Measurements from ENCODE around the gene FAM177B. TPM values are rescaled to one million over a fixed set of nuclear protein-coding genes. Genes with fewer than 3 reads are reported as not detected.
A peak's percentile ranks its signal among the peaks of the same experiment; 100 is the strongest.

The FAM177B gene
- total RNA-seq (2014; rRNA removed): not detected in 2 replicates
- Bru-seq, nascent RNA: percentile 52 among the genes with signal in this experiment
- percentile 60 among the genes with signal in this experiment for BruChase-seq, experiment 1, labeled RNA remaining after a 6-hour chase
- BruChase-seq, experiment 2, labeled RNA remaining after a 2-hour chase: percentile 68 among the genes with signal in this experiment
- long read RNA-seq, partial matches to known transcripts: 1 of 3 reads
- long read RNA-seq, other reads (novel, unspliced or antisense): 2 of 3 reads

GRCh38 chr1:222736972-222737371 lies at the start of gene FAM177B:
FAM177B (plus strand) TSS chr1:222737202; CDS start chr1:222746546, 9,344 bp downstream.
- no peak within 1 kb of the TSS for H2AFZ ChIP-seq (ENCODE audit: low read length)
- peak; percentile 94 for ATAC-seq
- H3K4me3 ChIP-seq (ENCODE audit: low read length): no peak within 1 kb of the TSS
- no TSS peak for BruUV-seq (replicated peaks)
- peak; percentile 93 for DNase-seq
- H3F3A ChIP-seq (ENCODE audit: low read length, unreplicated experiment): no peaks in the 10 kb centered on the region
- peaks cover 19% of the 10 kb centered on the region for H3K36me3 ChIP-seq (ENCODE audit: low read depth, low read length)
- intact Hi-C loops (cut with micrococcal nuclease): loop anchor here (2.0 to 10.0 kb wide), 2 partner anchors 48 to 268 kb away; no protein-coding TSS in a partner anchor
- no peaks in the 10 kb centered on the region for H4K20me1 ChIP-seq (ENCODE audit: low read length)
- peaks cover 17% of the 10 kb centered on the region for H3K4me1 ChIP-seq (ENCODE audit: insufficient read depth, low read length)
- H3K79me2 ChIP-seq (ENCODE audit: low read length): no peaks in the 10 kb centered on the region
- 0 out of 2 replicates have a peak within 1 kb of the TSS, but pooled peaks have one; percentile 1 for H3K9ac ChIP-seq (ENCODE audit: low read length)
- TF ChIP-seq EZH2 (IDR thresholded peaks at IDR 0.05; ENCODE audit: low read length, unreplicated experiment) (no peak), EZH2phosphoT487 (IDR thresholded peaks at IDR 0.05; ENCODE audit: borderline replicate concordance, low read length) (no peak)
- TF ChIP-seq, protein P1, sequence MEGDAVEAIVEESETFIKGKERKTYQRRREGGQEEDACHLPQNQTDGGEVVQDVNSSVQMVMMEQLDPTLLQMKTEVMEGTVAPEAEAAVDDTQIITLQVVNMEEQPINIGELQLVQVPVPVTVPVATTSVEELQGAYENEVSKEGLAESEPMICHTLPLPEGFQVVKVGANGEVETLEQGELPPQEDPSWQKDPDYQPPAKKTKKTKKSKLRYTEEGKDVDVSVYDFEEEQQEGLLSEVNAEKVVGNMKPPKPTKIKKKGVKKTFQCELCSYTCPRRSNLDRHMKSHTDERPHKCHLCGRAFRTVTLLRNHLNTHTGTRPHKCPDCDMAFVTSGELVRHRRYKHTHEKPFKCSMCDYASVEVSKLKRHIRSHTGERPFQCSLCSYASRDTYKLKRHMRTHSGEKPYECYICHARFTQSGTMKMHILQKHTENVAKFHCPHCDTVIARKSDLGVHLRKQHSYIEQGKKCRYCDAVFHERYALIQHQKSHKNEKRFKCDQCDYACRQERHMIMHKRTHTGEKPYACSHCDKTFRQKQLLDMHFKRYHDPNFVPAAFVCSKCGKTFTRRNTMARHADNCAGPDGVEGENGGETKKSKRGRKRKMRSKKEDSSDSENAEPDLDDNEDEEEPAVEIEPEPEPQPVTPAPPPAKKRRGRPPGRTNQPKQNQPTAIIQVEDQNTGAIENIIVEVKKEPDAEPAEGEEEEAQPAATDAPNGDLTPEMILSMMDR (conservative IDR thresholded peaks at IDR 0.05; ENCODE audit: low read depth, low read length): no peak
- ChIA-PET CTCF (interaction anchor here (0.6 to 2.5 kb wide), 8 partner anchors 18 to 397 kb away, joined by 3 to 13 read pairs (median 3); no protein-coding TSS in a partner anchor), POLR2A (ENCODE audit: unreplicated experiment) (interaction anchor here (0.5 kb wide), 1 partner anchor 24 kb away, joined by 3 read pairs; no protein-coding TSS in a partner anchor)
- no peaks in the 10 kb centered on the region for H3K9me3 ChIP-seq (ENCODE audit: low read length)
- peak within 1 kb of the TSS; percentile 31 for H3K4me2 ChIP-seq (ENCODE audit: low read length)
- H3K9me2 ChIP-seq (replicated peaks; ENCODE audit: low read length): no peaks in the 10 kb centered on the region
- no peaks in the 10 kb centered on the region for H3K27me3 ChIP-seq (ENCODE audit: low read length)
- H3K27ac ChIP-seq (ENCODE audit: low read length): peak within 1 kb of the TSS; percentile 35

DNA sequence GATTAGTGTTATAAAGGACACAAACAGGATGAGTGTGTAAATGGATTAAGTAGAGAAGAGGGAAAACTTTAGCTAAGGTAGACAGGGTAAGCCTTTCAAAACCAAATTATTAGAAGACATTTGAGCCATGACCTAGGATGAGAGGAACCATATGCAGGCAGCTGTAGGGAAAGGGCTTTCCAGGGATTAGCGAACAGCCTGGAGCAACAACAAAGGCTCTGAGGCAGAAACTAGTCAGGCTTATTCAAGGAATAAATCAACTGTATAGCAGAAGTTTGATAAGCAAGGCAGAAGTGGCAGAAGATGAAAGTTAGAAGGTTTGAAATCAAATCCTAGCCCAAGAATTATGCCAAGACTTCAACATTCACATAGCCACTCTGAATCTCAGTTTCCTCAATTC lies 46.0 kb upstream of the FAM177B start:
- H3K9ac ChIP-seq (ENCODE audit: low read length): no peak overlapping the region
- ChIA-PET POLR2A (ENCODE audit: unreplicated experiment) (no interaction called here), CTCF (no interaction called here)
- H3K79me2 ChIP-seq (ENCODE audit: low read length): peaks cover 5% of the 10 kb centered on the region; the same call in 1 of the 2 replicates
- H3K36me3 ChIP-seq (ENCODE audit: low read depth, low read length): peaks cover 9% of the 10 kb centered on the region; the same call in 1 of the 2 replicates
- H3K9me2 ChIP-seq (replicated peaks; ENCODE audit: low read length): no peaks in the 10 kb centered on the region
- no peak for DNase-seq
- no peak overlapping the region for H2AFZ ChIP-seq (ENCODE audit: low read length)
- BruUV-seq (replicated peaks): TSS peak; percentile 6
- TF ChIP-seq, protein P1 (conservative IDR thresholded peaks at IDR 0.05; ENCODE audit: low read depth, low read length): no peak
- no peak for TF ChIP-seq EZH2 (IDR thresholded peaks at IDR 0.05; ENCODE audit: low read length, unreplicated experiment)
- no peak for TF ChIP-seq EZH2phosphoT487 (IDR thresholded peaks at IDR 0.05; ENCODE audit: borderline replicate concordance, low read length)
- no peaks in the 10 kb centered on the region for H3K4me1 ChIP-seq (ENCODE audit: insufficient read depth, low read length)
- H3K9me3 ChIP-seq (ENCODE audit: low read length): no peaks in the 10 kb centered on the region
- no peaks in the 10 kb centered on the region for H3F3A ChIP-seq (ENCODE audit: low read length, unreplicated experiment)
- no peak for ATAC-seq
- no peak overlapping the region for H3K4me3 ChIP-seq (ENCODE audit: low read length)
- intact Hi-C loops (cut with micrococcal nuclease): no loop called here
- no peaks in the 10 kb centered on the region for H3K27me3 ChIP-seq (ENCODE audit: low read length)
- no peak overlapping the region for H3K27ac ChIP-seq (ENCODE audit: low read length)
- H3K4me2 ChIP-seq (ENCODE audit: low read length): no peak overlapping the region
- H4K20me1 ChIP-seq (ENCODE audit: low read length): no peaks in the 10 kb centered on the region

GRCh38 chr1:222694927-222695326 lies 42.1 kb upstream of the FAM177B start:
- Histone ChIP-seq H4K20me1 (ENCODE audit: low read length) (0 out of 2 replicates have a peak, but pooled peaks cover 3% of the 10 kb centered on the region), H3K4me1 (ENCODE audit: insufficient read depth, low read length) (no peaks in the 10 kb centered on the region), H3K4me2 (ENCODE audit: low read length) (no peak overlapping the region), H2AFZ (ENCODE audit: low read length) (no peak overlapping the region), H3K27me3 (ENCODE audit: low read length) (no peaks in the 10 kb centered on the region), H3K27ac (ENCODE audit: low read length) (no peak overlapping the region), H3K79me2 (ENCODE audit: low read length) (peaks cover 5% of the 10 kb centered on the region; the same call in 1 of the 2 replicates), H3K36me3 (ENCODE audit: low read depth, low read length) (peaks cover 3% of the 10 kb centered on the region; the same call in 1 of the 2 replicates), H3K9ac (ENCODE audit: low read length) (no peak overlapping the region), H3F3A (ENCODE audit: low read length, unreplicated experiment) (no peaks in the 10 kb centered on the region), H3K9me2 (replicated peaks; ENCODE audit: low read length) (no peaks in the 10 kb centered on the region), H3K4me3 (ENCODE audit: low read length) (no peak overlapping the region), H3K9me3 (ENCODE audit: low read length) (no peaks in the 10 kb centered on the region)
- ATAC-seq: no peak
- TF ChIP-seq EZH2 (IDR thresholded peaks at IDR 0.05; ENCODE audit: low read length, unreplicated experiment) (no peak), EZH2phosphoT487 (IDR thresholded peaks at IDR 0.05; ENCODE audit: borderline replicate concordance, low read length) (no peak)
- TF ChIP-seq, protein P1 (conservative IDR thresholded peaks at IDR 0.05; ENCODE audit: low read depth, low read length): no peak
- CTCF ChIA-PET: no interaction called here
- BruUV-seq (replicated peaks): no TSS peak
- no peak for DNase-seq
- POLR2A ChIA-PET (ENCODE audit: unreplicated experiment): no interaction called here
- intact Hi-C loops (cut with micrococcal nuclease): no loop called here

All from PC-3 (cell line).